HG03378 (cell line): ENCODE measurements around the gene TCTN2.

ENCODE experiments used
- ATAC-seq: cut with Tn5 transposase; IDR thresholded peaks from one replicate; pipeline ENCODE4 v1.9.1; 2021; ENCODE audit warnings: mild to moderate bottlenecking, moderate library complexity; ENCODE audit not compliant: unreplicated experiment

The TCTN2 gene

DNA sequence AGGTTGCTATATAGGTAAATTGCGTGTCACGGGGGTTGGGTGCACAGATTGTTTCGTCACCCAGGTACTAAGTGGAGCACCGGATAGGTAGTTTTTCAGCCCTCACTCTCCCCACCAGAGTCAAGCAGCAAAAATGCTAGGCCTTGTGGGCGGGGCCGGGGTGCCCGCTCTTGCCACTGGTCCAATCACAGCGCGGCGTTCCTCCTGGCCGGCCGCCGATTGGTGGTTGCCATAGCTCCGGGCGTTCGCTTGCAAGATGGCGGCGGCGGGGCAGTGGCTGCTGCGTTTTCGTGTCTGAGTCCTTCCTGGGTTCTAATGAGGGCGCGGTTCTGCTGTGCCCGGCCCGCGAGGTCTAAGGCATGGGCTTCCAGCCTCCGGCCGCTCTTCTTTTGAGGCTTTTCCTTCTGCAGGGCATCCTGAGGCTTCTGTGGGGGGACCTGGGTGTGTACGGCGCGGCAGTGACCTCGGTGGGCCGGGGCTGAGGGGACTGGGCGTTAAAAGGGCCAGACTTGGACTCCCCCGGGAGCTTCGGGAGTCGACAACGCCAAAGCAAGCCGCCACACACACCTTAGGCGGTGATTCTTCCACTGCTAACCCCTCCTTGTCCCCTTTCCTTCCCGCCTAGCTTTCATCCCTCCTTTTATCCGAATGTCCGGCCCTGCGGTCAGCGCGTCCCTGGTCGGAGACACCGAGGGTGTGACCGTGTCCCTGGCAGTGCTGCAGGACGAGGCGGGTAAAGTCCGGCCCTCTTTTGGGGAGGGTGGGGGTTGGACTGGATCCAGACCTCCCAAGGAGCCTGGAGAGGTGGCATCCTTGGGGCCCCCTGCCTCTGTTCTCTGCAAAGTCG, at the start of gene TCTN2:
TCTN2 (plus strand) TSS at position 232 of the 847 bp plus-strand sequence; CDS start at position 360, 128 bp downstream.
- ATAC-seq, result peak; percentile 88

DNA sequence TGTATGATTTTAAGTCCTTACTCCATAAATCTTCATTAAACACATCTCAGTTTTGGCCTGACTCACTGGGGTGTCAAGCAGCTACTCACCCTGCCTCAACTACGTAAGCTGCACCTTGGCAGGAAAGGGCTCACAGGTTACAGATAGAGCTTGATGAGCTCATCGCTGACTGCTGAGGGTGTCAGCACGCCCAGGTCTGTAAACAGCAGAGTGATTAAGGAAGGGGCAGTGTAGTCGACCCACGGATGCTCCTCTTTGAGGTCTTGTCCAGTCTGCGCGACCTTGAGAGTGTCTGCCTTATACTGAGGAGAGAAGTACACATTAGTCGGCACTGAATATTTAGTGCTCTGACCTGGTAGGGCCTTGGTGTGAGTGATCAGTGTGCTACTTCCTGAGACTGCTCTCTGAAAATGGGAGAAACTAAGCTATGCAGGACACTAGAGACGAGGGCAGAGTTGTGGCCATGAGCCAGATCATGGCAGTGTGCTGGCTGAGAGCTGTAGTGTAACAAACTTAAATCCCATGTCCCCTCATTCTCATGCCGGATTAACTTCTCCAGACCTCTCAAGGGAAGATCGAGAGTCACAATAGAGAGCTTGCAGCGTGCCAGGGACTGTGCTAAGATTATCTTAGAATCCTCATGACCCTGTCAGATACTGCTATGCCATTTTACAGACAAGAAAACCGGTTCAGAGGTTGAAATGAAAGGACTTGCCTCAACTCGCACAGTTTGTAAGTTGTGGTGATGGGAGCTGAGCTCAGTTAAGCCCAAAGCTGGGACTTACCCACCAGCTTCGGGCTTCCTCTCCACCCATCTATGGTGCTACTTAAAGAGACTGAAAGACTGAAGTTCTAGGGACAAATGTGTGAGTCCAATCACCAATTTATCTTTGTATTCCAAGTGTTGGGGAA, 49.0 kb upstream of the TCTN2 start:
- ATAC-seq, result no peak

- peak; percentile 90 for ATAC-seq
Measured at GRCh38 chr12:123633379-123634141, 37.4 kb upstream of the TCTN2 start, which contains the start of the genes EIF2B1 and GTF2H3. EIF2B1 (minus strand) TSS chr12:123633686; CDS start chr12:123633557, 129 bp downstream. GTF2H3 (plus strand) TSS chr12:123633829; CDS start chr12:123633860, 31 bp downstream.

DNA sequence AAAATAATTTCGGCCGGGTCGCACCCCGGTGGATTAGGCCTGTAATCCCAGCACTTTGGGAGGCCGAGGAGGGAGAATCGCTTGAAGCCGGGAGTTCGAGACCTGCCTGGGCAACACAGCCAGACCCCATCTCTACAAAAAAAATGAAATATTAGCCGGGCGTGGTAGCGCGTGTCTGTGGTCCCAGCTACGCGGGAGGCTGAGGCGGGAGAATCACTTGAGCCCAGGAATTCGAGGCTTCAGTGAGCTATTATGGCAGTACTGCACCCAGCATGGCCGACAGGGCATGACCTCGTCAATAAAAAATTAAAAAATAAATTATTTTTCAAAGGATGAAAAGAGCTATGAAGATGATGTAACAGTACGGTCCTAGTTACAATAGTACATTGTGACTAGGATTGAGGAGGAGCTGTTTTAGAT, 36.8 kb upstream of the TCTN2 start:
- ATAC-seq, result no peak

- ATAC-seq, result no peak
Measured at GRCh38 chr12:123643911-123644310, 27.0 kb upstream of the TCTN2 start.

- no peak for ATAC-seq
Measured at GRCh38 chr12:123645380-123645779, 25.5 kb upstream of the TCTN2 start.

DNA sequence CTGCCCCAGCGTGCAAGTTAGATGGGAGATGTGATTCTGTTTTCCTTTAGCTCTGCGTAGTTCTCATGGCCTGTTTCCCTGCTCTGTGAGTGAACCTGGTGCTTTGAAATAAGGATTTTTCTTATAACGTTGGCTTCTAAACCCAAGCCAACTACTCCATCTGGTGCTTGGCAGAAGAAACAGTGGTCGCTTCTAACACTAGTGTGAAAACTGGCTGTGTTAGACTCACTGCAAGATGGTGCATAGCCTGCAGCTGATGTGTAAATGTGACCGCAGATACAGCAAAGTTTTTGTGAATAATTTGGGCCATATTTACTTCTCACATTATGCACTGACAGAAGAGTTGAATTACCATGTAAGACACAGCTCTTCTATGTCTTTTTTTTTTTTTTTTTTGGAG, 25.0 kb upstream of the TCTN2 start:
- no peak for ATAC-seq

DNA sequence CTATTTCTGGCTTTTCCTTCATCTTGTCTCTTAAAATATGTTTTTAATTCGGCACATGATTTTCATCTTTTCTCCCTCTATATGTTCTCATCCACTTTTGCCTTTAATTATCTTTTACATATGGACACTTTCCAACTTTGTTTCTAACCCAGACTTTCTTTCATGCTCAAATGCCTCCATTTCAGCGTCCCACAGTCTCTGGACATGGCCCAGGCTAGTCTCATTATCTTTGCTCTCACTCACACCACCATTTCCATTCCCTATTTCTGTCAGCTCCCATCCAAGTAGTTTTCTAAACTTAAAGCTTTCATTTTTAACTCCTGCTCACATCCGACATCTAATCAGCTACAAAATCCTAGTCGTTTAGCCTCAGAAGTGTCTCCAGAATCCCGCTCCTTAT, 22.5 kb upstream of the TCTN2 start:
- no peak for ATAC-seq

DNA sequence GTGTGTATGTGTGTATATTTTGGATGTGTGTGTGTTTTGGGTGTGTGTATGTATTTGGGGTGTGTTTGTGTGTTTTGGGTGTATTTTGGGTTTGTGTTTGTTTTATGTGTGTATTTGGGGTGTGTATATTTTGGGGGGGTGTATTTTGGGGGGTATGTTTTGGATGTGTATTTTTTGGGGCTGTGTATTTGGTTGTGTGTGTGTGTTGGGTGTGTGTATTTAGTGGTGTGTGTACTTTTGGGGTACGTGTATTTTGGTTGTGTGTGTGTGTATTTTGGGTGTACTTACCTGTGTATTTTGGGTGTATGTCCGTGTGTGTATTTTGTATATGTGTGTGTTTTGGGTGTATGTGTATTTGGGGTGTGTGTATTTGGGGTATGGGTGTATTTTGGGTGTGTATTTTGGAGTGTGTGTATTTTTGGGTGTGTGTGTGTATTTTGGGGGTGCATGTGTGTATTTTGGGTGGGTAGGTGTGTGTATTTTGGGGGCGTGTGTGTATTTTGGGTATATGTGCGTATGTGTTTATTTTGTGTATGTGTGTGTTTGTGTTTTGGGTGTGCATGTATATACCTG, 16.7 kb upstream of the TCTN2 start:
- no peak for ATAC-seq

- peak; percentile 90 for ATAC-seq
Measured at GRCh38 chr12:123655420-123655819, 15.5 kb upstream of the TCTN2 start.

GRCh38 chr12:123656392-123656791, 14.5 kb upstream of the TCTN2 start:
- ATAC-seq, result no peak

DNA sequence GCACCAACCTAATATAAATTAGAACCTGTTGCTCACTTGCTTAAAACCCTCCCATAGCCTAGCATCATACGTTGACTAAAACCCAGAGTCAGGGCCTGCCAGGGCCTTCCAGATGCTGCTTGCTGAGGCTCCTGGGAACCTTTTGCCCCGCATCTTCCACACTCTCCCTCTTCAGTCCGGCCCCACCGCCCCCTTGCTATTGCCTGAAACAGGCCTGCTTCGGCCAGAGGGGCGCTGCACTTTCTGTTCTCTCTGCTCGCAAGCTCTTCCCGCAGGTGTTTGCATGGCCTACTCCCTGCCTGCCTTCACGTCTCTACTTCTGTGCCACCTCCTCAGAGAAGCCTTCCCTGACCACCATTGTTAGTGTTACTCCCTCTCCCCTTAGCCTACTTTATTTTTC, 13.7 kb upstream of the TCTN2 start:
- no peak for ATAC-seq

DNA sequence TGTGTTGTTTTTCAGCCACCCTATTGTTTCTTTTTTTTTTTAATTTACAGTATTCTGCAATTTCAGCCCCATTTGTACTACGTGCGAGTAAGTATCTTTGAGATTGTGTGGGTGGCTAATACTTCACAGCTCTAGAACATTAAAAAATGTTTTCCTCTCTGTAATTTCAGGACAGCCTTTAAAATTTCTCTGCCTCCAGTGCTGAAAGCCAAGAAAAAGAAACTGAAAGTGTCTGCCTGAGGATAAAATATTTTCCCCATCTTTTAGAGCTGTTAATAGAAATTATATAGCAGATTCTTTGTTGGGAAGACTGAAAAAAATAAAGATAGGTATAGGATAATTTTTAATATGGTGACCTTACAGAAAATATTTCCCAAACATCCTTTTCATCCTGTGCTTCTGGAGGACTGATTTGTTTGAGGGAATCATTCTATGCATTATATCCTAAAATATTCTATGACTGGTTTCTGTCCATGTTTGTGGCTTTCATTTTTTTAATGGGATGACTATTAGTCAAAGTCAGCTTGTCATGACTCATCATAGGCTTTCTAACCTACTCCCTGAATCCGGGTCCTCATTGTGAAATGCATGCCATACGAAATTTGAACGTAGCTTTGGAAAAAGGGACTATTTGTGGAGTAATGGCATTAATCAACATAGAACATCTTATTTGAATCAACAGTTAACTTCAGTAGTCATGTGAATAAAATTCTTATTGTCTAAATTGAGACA, 10.8 kb upstream of the TCTN2 start:
- ATAC-seq, result no peak

DNA sequence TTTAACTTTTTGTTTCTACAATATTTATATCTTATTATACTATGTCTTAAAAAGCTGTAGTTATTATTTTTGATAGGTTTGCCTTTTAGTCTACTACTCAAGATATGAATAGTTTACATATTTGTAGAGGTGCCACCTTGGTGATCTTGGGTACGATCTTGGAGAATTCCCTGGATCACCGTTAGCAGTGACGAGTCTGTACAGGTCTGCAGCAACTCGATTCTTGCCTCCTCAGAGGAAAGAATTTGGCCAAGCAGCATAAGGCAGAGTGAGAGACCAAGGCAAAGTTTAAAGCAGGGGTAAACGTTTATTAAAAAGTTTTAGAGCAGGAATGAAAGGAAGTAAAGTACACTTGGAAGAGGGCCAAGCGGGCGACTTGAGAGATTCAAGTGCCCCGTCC, 3.1 kb upstream of the TCTN2 start:
- no peak for ATAC-seq

GRCh38 chr12:123671876-123672275, 963 bp downstream of the TCTN2 start:
- ATAC-seq, result no peak

- no peak for ATAC-seq
Measured at GRCh38 chr12:123675436-123675835, 4.5 kb downstream of the TCTN2 start.

DNA sequence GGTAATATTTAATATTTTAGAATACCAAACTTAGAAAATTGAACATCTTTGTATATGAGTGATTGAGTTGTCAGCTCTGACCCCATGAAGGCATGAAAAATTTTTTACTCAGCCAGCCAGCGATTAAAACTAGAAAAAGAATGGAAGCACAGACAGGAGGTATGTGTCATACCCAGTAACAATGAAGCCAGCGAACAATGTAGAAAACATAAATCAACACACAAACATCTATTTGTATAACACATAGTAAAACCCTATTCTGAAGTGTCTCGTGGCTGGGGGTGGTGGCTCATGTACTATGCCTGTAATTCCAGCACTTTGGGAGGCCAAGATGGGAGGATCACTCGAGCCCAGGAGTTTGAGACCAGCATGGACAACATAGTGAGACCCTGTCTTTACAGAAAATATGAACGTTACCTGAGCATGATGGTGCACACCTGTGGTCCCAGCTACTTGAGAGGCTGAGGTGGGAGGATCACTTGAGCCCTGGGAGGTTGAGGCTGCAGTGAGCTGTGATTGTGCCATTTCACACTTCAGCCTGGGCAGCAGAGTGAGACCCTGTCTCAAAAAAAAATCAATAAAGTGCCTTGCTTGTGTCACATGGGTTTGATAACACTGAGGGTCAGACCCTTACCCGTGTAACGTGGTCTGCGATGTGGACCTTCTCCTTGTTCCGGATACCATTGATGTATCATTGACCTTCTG, 5.9 kb downstream of the TCTN2 start:
- no peak for ATAC-seq

DNA sequence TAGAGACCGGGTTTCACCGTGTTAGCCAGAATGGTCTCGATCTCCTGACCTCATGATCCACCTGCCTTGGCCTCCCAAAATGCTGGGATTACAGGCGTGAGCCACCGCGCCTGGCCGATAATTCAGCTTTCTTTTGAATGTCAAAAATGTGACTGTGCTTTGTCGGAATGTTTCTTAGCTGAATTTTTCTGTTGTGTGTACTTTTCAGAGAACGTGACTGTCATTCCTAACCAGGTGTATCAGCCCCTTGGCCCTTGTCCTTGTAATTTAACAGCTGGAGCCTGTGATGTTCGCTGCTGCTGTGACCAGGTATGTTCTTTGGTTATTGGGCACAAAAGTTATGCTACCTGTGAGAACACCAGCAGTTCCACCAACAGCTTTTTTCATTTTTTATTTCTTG, 8.1 kb downstream of the TCTN2 start:
- ATAC-seq, result no peak

GRCh38 chr12:123681605-123682004, 10.7 kb downstream of the TCTN2 start:
- peak; percentile 59 for ATAC-seq
